Activated CD4-positive, alpha-beta T cell treated with anti-CD3 and anti-CD28 coated beads, Interleukin-2, amount 50 U/mL, for 4 hours (primary cell): ENCODE results near the gene INO80E.

Experiments used
- DNase-seq, 2 experiments: peaks; one replicate each; pipeline ENCODE4 v3.0.0-alpha.2; 2020

INO80E gene

DNA sequence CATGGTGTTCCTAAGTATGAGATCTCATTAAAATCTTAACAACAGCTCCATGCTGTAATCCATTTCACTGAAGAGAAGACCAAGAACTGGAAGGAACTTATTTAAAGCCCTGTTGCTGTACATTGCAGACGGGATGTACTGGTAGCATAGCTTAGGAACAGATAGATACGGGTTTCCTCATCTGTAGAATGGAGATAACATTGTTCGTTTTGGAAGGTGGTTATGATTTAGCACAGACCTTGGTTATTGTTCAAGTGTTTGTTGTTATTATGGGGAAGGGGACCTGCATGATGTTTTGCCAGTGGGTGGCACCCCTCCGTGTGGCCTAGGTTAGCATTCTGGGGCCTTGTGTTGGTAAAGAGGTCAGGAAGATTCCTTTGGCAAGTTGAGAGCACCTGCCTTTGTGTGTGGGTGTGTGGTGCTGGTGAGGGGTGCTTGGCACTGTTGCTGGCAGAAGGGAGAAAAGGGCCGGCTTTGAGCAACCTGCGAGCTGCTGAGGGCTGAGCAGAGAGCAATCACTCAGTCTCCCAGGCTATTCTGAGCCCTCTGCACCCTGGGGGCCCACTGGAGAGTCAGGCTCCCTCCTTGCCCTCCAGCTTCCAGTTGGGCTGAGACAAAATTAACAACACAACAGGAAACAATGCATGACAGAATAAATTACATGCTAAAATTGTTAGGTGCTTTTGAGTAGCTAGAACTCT lies 20.1 kb upstream of the INO80E start:
- DNase-seq: no peak

DNA sequence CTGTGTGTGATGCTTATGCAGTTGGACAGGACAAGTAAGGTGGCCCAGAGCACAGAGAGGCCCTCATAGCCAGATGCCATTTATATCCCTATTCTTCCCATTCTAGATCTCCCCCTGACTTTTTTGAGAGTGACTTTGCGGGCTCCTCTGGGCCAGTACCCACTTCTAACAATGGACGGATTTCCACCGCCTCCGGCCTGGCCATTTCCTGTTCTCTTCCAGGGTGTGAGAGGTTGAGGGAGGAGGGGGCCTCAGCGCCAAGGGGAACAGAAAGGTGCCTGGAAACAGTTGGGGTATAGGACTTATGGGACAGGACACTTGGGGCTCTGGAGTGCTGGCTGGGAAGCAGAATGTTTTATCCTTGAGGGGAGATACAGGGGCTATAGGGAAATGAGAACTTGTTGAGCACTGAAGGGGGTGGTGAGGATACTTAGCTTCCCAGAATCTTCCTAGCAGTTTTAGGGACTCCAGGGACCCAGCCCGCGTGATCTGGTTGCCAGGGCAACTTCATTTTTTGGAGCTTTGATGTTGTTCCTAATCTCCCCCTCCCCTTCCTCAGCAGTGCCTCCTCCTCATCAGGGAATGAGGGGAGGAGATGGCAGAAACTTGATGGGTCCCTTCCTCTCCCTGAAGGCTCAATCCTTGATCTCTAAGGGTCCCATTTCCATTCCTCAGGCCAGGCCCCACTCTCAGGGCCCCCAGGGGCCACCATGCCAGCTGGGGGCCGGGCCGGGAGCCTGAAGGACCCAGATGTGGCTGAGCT lies 18.8 kb upstream of the INO80E start:
- DNase-seq: no peak

DNA sequence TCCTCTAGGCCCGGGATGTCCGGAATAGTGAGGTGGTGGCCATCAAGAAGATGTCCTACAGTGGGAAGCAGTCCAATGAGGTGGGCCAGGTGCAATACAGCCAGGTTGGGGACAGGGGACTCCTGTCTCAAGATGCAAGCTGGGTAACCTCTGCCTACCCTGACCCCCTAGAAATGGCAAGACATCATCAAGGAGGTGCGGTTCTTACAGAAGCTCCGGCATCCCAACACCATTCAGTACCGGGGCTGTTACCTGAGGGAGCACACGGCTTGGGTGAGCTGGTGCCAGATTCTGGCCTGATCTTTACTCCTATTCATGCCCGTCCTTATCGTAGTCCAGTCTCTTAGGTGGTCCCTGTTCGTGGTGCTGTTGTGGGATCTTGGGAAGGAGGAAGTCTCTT lies 18.0 kb upstream of the INO80E start:
- no peak for DNase-seq

DNA sequence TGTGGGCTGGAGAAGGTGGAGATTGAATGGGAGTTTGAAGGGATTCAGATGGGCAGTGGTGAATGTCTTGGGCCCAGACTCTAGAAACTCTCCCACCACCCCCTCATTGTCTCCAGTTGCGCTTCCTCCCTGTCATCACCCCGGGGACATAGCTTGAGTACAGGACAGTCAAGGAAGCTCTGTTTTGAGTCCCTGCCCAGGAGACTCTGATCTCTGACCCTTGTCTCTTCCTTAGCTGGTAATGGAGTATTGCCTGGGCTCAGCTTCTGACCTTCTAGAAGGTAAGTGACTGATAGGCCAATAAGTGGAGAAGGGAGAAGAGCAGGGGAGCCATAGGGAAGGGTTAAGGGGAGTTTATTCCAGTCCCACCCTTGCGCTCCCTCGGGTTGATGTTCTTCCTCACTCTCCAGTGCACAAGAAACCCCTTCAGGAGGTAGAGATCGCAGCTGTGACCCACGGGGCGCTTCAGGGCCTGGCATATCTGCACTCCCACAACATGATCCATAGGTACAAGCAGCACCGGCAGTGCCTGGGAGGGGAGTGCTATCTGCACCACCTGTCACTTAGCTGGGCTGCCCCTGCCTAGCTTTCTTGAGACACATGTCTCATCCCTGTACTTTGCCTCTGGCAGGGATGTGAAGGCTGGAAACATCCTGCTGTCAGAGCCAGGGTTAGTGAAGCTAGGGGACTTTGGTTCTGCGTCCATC lies 17.3 kb upstream of the INO80E start:
- DNase-seq: no peak

DNA sequence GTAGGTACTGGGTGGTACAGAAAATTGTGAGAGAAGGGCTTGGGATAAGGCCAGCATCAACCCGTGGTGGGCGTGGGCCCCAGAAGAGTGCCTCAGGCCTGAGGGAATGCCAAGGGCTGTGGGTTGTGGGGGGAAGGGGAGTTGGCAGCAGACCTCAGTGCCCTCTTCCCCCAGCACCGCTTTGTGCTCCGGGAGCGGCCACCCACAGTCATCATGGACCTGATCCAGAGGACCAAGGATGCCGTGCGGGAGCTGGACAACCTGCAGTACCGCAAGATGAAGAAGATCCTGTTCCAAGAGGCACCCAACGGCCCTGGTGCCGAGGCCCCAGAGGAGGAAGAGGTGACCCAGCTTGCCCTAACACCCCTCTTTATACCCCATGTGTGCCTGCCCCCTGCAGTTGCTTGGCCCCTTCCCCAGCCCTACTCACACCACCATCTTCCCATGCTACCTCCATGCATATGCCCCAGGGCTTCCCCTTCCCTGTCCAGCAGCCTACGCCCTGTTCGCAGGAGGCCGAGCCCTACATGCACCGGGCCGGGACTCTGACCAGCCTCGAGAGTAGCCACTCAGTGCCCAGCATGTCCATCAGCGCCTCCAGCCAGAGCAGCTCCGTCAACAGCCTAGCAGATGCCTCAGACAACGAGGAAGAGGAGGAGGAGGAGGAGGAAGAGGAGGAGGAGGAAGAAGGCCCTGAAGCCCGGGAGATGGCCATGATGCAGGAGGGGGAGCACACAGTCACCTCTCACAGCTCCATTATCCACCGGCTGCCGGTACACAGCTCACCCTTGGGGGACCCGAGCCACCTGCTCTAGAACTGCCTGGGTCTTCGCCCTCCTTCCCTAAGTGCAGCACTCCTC lies 13.3 kb upstream of the INO80E start:
- no peak for DNase-seq

DNA sequence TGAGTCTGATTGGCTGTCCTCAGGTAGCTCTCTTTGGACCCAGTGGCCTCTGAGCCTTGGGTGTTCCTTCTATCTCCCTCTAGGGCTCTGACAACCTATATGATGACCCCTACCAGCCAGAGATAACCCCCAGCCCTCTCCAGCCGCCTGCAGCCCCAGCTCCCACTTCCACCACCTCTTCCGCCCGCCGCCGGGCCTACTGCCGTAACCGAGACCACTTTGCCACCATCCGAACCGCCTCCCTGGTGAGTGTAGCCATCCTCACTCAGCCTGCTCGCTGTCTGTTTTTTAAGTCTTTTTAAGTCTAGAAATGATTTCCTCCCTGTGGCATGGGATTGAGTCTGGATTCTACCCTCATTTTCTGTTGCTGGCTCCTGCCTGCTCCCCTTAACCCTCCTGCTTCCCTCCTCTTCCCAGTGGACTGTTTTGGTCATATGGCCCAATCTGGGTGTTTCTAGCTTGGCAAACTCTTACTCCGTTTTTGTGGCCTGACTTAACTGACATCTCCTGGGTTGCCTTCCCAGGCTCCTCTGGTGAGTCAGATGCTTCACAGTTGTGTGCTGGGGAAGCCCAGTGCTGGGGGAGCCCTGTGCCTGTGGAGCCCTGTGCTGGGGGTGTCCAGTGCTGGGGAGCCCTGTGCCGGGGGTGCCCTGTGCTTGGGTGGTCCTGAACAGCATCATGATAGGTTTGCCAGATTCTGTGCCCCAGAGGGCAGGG lies 12.5 kb upstream of the INO80E start:
- DNase-seq: no peak

DNA sequence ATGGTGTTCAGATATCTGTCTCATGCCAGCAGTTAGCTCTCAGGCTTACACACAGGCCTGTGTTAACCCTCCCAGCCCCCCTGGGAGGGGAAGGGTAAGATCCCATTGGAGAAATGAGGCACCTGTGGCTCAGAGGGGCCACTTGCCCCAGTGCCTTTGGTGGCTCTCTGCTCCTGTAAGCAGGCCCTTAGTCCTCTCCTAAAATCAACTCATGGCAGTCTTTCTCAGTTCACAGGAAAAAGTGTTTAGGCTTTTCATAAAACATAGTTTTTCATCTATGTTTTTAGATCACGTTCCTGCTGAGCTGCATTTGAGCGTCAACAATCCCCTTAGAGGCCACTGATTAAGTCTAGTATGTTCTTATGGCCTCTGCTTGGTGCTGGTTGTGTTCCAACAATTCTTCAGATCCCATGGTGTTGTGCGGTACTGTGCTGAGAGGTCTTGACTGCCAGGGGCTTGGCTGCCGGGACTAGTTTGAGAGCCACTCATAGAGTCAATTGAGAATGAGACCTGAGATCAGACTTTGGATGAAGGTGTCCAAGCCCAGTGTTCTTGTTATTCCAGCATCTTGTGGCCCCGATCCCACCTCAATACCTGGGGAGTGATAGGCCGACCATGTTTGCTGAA lies 11.8 kb upstream of the INO80E start:
- DNase-seq: no peak

DNA sequence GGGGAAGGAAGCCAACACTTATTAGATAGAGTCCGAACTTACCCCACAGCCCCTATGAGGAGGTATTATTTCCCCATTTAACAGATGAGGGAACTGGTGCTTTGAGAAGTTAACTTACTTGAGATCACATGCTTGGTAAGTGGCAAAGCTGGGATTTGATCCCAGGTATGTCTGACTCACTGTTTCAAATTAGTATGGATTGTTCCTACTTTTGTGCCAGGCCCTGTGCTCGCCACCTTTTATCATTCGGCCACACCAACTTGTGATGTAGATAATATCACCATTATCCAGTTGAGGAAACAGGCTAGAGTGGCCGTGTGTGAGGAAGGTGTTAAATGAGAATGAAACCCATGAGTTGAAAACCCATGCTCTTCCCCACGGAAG lies 11.3 kb upstream of the INO80E start:
- DNase-seq: no peak

DNA sequence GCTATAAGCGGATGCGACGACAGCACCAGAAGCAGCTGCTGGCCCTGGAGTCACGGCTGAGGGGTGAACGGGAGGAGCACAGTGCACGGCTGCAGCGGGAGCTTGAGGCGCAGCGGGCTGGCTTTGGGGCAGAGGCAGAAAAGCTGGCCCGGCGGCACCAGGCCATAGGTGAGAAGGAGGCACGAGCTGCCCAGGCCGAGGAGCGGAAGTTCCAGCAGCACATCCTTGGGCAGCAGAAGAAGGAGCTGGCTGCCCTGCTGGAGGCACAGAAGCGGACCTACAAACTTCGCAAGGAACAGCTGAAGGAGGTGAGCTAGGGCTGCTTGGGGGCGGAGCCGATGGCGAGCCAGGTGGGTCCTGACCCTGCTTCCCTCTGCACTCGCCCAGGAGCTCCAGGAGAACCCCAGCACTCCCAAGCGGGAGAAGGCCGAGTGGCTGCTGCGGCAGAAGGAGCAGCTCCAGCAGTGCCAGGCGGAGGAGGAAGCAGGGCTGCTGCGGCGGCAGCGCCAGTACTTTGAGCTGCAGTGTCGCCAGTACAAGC lies 10.7 kb upstream of the INO80E start:
- no peak for DNase-seq

DNA sequence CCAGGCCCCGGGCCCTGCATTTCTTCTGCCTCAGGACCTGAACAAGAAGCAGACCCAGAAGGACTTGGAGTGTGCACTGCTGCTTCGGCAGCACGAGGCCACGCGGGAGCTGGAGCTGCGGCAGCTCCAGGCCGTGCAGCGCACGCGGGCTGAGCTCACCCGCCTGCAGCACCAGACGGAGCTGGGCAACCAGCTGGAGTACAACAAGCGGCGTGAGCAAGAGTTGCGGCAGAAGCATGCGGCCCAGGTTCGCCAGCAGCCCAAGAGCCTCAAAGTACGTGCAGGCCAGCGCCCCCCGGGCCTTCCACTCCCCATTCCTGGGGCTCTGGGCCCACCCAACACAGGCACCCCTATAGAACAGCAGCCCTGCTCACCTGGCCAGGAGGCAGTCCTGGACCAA lies 9.8 kb upstream of the INO80E start:
- no peak for DNase-seq

DNA sequence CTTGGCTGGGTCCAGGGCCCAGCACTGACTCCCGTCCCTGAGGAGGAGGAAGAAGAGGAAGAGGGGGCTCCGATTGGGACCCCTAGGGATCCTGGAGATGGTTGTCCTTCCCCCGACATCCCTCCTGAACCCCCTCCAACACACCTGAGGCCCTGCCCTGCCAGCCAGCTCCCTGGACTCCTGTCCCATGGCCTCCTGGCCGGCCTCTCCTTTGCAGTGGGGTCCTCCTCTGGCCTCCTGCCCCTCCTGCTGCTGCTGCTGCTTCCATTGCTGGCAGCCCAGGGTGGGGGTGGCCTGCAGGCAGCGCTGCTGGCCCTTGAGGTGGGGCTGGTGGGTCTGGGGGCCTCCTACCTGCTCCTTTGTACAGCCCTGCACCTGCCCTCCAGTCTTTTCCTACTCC lies 9.1 kb upstream of the INO80E start:
- no peak for DNase-seq

DNA sequence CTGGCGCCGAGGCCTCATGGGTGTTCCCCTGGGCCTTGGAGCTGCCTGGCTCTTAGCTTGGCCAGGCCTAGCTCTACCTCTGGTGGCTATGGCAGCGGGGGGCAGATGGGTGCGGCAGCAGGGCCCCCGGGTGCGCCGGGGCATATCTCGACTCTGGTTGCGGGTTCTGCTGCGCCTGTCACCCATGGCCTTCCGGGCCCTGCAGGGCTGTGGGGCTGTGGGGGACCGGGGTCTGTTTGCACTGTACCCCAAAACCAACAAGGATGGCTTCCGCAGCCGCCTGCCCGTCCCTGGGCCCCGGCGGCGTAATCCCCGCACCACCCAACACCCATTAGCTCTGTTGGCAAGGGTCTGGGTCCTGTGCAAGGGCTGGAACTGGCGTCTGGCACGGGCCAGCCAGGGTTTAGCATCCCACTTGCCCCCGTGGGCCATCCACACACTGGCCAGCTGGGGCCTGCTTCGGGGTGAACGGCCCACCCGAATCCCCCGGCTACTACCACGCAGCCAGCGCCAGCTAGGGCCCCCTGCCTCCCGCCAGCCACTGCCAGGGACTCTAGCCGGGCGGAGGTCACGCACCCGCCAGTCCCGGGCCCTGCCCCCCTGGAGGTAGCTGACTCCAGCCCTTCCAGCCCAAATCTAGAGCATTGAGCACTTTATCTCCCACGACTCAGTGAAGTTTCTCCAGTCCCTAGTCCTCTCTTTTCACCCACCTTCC lies 8.5 kb upstream of the INO80E start:
- DNase-seq: no peak

DNA sequence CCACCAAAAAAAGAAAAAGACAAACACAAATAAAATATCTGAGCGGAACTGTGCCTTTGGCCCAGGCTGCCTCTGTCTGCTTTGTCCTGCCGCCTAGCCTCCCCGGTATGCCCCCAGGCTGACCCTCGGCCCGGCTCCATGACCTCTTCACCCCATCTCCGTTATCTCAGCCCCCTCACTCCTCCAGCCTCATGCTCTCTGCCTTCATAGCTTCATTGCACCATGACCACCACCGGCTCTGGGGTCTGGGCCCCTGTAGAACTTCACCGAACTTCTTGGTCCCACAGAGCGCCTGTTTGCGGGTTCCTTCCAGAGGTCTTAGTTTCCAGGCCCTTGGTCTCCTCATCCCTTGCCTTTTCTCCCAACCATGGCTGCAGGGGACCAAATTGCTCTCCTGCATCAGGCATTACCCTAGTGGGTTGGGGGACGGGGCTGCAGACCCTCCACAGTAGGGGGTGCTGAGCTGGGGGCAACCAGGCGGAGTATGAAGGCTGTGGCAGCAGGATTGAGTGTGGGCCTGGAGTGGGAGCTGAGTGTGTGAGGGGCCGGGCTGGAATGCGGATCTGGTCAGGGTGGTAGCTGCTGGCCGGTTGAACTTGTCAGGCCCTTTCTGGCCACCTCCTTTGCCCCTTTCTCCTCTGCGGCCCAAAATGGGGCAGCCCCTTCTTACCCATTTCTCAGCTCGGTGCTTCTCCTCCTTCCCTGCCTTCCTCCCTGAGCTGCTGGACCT lies 7.5 kb upstream of the INO80E start:
- no peak for DNase-seq

DNA sequence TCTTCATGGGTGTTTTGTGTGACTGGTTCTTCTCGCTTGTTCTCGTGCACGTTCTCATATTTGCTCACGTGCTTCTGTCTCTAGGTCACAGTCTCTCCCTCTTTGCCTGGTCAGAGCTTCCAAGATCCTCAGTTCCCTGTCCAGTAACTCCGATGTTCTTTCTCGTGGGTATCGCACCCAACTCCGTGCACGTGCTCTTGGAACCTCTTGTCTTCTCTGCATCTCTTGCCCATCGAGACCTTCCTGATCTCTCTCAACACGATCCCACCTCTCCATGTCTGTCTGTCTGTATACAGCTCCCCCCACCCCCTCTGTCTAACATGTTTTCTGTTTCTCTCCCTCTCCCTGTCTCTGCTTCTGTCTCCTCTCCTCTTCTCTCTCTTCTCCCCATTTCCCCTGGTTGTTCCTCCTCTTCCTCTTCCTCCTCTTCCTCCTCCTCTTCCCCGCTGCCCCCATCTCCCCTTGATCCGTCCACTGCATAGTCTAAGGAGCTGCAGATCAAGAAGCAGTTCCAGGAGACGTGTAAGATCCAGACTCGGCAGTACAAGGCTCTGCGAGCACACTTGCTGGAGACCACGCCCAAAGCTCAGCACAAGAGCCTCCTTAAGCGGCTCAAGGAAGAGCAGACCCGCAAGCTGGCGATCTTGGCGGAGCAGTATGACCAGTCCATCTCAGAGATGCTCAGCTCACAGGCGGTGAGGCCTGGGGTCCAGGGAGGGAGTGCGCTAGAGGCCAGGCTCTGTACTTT lies 6.8 kb upstream of the INO80E start:
- DNase-seq: no peak

DNA sequence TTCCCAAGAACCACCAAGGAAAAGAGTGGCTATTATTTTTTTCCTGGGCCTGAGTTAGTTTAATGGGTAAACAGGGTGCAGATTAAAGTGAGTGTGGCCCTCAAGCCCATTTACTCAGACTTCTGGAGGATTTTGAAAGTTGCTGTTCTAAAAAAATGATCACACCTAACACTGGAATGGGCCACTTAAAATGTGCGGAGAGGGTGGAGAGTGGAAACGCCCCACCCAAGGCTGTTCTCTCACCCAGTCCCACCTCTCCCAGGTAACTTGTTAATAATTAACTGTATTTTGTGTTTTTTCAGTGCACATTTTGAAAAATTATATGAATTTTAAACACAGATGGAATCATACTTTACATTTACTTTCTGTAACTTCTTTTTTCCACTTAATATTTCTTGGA lies 6.0 kb upstream of the INO80E start:
- no peak for DNase-seq

DNA sequence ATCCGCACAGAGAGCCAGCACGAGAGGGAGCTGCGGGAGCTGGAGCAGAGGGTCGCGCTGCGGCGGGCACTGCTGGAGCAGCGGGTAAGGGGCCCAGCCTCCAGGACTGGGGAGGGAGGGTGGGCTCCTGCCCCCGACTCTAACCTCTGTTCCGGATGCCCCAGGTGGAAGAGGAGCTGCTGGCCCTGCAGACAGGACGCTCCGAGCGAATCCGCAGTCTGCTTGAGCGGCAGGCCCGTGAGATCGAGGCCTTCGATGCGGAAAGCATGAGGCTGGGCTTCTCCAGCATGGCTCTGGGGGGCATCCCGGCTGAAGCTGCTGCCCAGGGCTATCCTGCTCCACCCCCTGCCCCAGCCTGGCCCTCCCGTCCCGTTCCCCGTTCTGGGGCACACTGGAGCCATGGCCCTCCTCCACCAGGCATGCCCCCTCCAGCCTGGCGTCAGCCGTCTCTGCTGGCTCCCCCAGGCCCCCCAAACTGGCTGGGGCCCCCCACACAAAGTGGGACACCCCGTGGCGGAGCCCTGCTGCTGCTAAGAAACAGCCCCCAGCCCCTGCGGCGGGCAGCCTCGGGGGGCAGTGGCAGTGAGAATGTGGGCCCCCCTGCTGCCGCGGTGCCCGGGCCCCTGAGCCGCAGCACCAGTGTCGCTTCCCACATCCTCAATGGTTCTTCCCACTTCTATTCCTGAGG lies 5.0 kb upstream of the INO80E start:
- DNase-seq: no peak

DNA sequence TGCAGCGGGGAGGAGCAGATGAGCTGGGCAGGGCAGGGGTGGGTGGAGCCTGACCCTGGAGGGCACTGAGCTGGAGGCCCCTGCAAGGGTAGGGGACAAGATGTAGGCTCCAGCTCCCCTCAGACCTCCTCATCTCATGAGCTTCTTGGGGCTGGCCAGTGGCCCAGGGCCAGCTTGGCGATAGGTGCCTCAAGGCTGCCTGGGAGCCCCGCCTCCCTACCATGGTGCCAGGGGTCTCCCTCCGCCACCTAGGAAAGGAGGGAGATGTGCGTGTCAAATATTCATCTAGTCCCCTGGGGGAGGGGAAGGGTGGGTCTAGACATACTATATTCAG lies 4.5 kb upstream of the INO80E start:
- no peak for DNase-seq

DNA sequence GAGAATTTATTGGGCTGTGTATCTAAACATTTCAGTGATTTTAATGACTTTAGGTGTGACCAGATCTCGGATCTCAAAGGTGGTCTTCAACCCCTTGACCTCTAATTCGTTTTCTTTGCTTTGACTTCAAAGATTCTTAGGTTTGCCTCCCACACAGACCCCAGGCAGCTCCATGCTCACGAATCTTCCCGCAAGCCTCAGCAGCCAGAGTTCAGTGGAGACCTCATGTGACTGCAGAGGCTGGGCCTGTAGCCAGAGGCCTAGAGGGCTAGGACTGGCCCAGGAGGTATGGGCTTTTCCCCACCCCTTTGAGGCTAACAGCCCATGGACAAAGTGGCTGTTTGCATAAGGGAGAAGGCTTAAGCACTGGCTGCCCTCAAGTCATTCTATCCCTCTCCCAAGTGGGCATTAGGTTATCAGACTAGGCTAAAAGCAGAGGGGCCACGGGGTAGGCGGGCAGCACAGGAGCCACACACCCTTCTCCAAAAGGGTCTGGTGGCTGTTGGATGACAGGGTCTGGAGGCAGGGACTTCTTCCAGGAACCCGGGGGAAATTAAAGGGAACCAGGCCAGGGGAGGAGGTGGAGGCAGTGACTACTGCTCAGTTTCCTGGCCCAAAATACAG lies 3.6 kb upstream of the INO80E start:
- DNase-seq: no peak
